Body of pancreas (tissue), 4 donors: ENCODE results near the gene MYLK.

Experiments used
- CTCF ChIP-seq, 7 experiments: fragments of 450-650 bp in 4 of 7; fragments of 200-600 bp in 3 of 7; sonication (generic) in 3 of 7; IDR thresholded peaks; one replicate each; pipeline ENCODE4 v1.5.1; 2016 to 2019; ENCODE audit warnings: antibody characterized with exemption in 7 of 7
- POLR2A ChIP-seq, 3 donors: fragments of 450-650 bp; IDR thresholded peaks; one replicate each; pipeline ENCODE4 v1.6.1; 2016; ENCODE audit warnings: antibody characterized with exemption in 3 of 3, mild to moderate bottlenecking in 2 of 3

DNA sequence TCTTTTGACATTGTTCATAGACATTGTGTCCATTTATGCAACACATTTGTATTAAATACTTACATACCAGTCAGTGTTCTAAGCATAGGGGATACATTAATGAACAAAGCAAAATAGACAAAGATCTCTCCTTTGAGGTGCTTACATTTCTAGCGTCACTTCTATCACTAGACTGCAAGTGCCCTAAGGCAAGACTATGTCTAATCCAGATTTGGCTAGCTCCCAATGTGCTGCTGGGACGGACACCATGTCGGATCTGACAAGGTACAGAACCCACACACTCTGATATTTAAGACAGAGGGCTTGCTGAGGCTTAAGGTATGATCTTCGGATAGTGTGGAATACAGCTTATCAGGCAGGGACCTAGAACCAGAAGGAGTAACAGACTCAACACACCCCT lies 41.4 kb downstream of the MYLK start:
- TF ChIP-seq CTCF (IDR thresholded peaks at IDR 0.05), result no peak
- no peak for TF ChIP-seq POLR2A (IDR thresholded peaks at IDR 0.05)
